GM12891 (cell line): ENCODE results near the gene B9D2. TPM values are rescaled to one million over a fixed set of nuclear protein-coding genes. Genes with fewer than 3 reads are reported as not detected.
"Not testable (repeated sequence)": the region's sequence is repeated elsewhere in the genome, so short reads cannot be mapped to it uniquely, and the experiment has no call there.

Experiments used
- DNase-seq: peaks from one replicate; pipeline ENCODE4 v3.0.0; 2011; ENCODE audit warnings: low spot score; ENCODE audit not compliant: insufficient read length
- FAIRE-seq: peaks from 2 replicates; lab custom pipeline; 2011; peaks lifted over from hg19 to GRCh38; lab: Jason Lieb, UNC
- PAX5 ChIP-seq: IDR thresholded peaks from 2 replicates; pipeline ENCODE4 v1.6.1; 2011; ENCODE audit warnings: low read length, moderate library complexity, mild to moderate bottlenecking; ENCODE audit not compliant: insufficient read depth, severe bottlenecking
- POLR2A ChIP-seq: IDR thresholded peaks from 2 replicates; pipeline ENCODE4 v1.6.1; 2011; ENCODE audit warnings: low read depth, low read length, control low read depth
- POLR2AphosphoS5 ChIP-seq: IDR thresholded peaks from 2 replicates; pipeline ENCODE4 v1.6.1; 2011; ENCODE audit warnings: low read depth, low read length, control low read depth
- POU2F2 ChIP-seq: IDR thresholded peaks from 2 replicates; pipeline ENCODE4 v1.6.1; 2011; ENCODE audit warnings: low read depth, mild to moderate bottlenecking, control low read depth, low read length, moderate library complexity
- SPI1 ChIP-seq: IDR thresholded peaks from 2 replicates; pipeline ENCODE4 v1.6.1; 2011; ENCODE audit warnings: low read depth, low read length, control low read depth
- TAF1 ChIP-seq: IDR thresholded peaks from 2 replicates; pipeline ENCODE4 v1.6.1; 2011; ENCODE audit warnings: low read depth, low read length, control low read depth
- polyA plus RNA-seq: library from polyadenylated mRNA; unstranded; fragments of >200 nt; gene quantifications from one replicate; pipeline ENCODE4 v1.2.1, GENCODE V29; 2012; ENCODE audit warnings: low read depth, missing spikeins, inconsistent platforms; ENCODE audit not compliant: missing spikeins

B9D2 gene, protein sequence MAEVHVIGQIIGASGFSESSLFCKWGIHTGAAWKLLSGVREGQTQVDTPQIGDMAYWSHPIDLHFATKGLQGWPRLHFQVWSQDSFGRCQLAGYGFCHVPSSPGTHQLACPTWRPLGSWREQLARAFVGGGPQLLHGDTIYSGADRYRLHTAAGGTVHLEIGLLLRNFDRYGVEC
- 8.1 TPM for polyA plus RNA-seq

GRCh38 chr19:41363753-41364523, at the start of gene B9D2:
Gene B9D2, minus strand, starts transcription at chr19:41364149. Its CDS starts 630 bp downstream, at chr19:41363519.
- peak; percentile 83 for DNase-seq
- TF ChIP-seq POLR2AphosphoS5 (peak; percentile 72), POLR2A (peak; percentile 83), SPI1 (0 out of 2 replicates have a peak, but pooled peaks have one; percentile 27), PAX5 (no peak)
- FAIRE-seq, result peak; percentile 96

GRCh38 chr19:41412953-41413352, 49.0 kb upstream of the B9D2 start:
- no peak for TF ChIP-seq POLR2A
- no peak for TF ChIP-seq TAF1
- FAIRE-seq, result no peak

GRCh38 chr19:41411968-41412265, 48.0 kb upstream of the B9D2 start:
- TF ChIP-seq SPI1 (no peak), POLR2A (no peak), POLR2AphosphoS5 (no peak), TAF1 (no peak), PAX5 (no peak), POU2F2 (no peak)
- FAIRE-seq (no peak), DNase-seq (no peak)

More at GRCh38 chr19:41412953-41413352, 49.0 kb upstream of the B9D2 start:
- no peak for DNase-seq

GRCh38 chr19:41411100-41411967, 47.4 kb upstream of the B9D2 start:
- TF ChIP-seq POLR2AphosphoS5 (no peak), TAF1 (no peak), PAX5 (no peak), POU2F2 (no peak), POLR2A (no peak), SPI1 (no peak)
- no peak for FAIRE-seq
- DNase-seq, result no peak

DNA sequence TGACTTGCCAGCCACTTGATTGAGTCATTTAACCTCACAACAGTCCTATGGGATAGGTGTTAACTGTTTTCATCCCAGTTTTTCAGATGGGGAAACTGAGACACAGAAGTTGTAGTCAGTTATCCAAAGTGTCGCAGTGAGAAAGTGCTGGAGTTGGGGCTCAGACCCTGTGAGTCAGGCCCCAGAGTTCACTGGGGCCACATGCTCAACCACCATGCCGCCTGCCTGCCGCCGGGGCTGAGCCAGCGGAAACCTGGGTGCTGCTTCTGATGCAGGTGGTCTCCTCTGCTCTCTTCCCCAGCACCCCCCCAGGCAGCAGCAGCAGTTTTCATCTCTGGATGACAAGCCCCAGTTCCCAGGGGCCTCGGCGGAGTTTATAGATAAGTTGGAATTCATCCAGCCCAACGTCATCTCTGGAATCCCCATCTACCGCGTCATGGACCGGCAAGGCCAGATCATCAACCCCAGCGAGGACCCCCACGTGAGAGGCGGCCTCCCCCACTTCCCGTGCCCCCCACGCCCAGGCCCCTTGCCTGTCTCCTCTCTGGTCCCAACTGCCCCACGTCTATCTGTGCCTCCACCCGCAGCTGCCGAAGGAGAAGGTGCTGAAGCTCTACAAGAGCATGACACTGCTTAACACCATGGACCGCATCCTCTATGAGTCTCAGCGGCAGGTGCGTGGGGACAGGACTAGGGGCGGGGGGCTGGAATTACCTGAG, 46.5 kb upstream of the B9D2 start:
- TF ChIP-seq TAF1, result no peak
- TF ChIP-seq POLR2A, result no peak
- TF ChIP-seq SPI1, result no peak
- TF ChIP-seq PAX5, result no peak
- no peak for FAIRE-seq
- no peak for DNase-seq

GRCh38 chr19:41409288-41409687, 45.3 kb upstream of the B9D2 start:
- DNase-seq (no peak), FAIRE-seq (peak; percentile 50)
- no peak for TF ChIP-seq POU2F2
- no peak for TF ChIP-seq POLR2AphosphoS5
- TF ChIP-seq SPI1, result no peak
- TF ChIP-seq POLR2A, result no peak
- no peak for TF ChIP-seq PAX5

DNA sequence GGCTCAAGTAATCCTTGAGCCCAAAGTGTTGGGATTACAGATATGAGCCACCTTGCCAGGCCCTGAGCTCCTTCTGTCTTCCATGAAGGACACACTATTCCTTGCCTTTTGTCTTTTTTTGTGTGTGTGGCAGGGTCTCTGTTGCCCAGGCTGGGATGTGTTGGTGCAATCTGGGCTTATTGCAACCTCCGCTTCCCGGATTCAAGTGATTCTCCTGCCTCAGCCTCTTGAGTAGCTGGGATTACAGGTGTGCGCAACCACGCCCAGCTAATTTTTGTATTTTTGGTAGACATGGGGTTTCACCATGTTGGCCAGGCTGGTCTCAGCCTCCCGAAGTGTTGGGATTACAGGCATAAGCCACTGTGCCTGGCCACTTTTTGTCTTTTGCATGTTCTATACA, 44.9 kb upstream of the B9D2 start:
- FAIRE-seq, DNase-seq: not testable (repeated sequence)

DNA sequence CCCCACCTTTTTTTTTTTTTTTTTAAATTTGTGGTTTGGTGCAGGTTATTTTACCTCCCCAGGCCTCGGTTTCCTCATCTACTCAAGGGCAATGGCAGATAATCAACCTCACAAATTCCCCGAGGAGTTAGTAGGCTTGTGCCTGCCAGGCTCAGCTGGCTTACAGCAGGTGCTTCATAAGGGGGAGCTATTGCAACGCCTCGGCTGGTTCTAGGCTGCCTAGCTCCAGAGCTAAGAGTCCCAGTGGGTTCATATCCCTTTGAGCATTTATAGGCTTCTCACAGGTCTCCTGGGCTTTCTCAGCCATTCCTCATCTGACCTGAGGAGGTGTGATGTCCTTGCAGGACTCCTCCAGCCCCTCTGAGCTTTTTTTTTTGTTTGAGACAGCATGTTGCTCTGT, 44.3 kb upstream of the B9D2 start:
- FAIRE-seq (no peak), DNase-seq (no peak)
- TF ChIP-seq POLR2A (no peak), TAF1 (no peak), POU2F2 (no peak), SPI1 (no peak), PAX5 (no peak)

GRCh38 chr19:41407271-41407670, 43.3 kb upstream of the B9D2 start:
- FAIRE-seq, result peak; percentile 72
- no peak; the same call in 1 of the 2 replicates for TF ChIP-seq POLR2AphosphoS5
- no peak for TF ChIP-seq POLR2A
- no peak for TF ChIP-seq PAX5
- no peak for TF ChIP-seq TAF1
- no peak for TF ChIP-seq POU2F2
- no peak for TF ChIP-seq SPI1
- no peak for DNase-seq
